HG03060 (cell line): ENCODE results near the gene TAF1A.
A peak's percentile ranks its signal among the peaks of the same experiment; 100 is the strongest.

Experiments used
- ATAC-seq: cut with Tn5 transposase; IDR thresholded peaks from one replicate; pipeline ENCODE4 v1.9.1; 2021; ENCODE audit warnings: low read depth, moderate number of reproducible peaks; ENCODE audit not compliant: unreplicated experiment

TAF1A gene

DNA sequence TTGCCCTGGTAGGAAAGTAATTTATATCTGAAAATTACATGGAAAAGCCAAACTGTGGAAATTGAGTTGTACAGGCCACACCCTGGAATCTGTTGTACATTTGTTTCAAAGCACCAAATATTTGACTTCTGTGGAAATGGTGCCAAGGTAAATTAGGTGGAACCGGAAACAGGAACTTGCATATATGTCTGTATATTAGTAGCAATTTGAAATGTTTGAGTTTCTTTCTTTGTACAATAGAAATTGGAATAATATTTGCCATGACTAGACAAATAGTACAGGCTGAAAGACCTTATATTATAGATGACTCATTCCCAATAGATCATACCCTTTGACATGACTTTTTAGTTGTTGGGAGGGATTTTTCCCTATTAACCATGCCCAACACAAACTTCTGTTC is 10.5 kb upstream of the TAF1A start:
- no peak for ATAC-seq

DNA sequence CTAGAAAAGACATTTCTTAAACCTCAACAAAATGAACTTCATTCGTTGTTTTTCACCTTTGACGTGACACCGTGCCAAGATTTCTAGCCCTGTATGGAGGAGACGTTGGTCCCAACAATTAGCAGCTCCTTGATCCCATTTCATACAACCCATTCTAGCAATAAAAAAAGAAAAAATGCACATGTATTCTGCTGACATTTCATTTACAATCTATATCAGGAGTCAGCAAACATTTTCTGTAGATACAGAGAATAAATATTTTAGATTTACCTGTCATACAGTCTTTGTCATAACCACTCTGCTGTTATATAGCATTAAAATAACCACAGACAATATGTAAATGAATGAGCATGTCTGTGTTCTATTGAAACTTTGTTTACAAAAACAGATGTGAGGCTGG is 7.0 kb upstream of the TAF1A start:
- no peak for ATAC-seq

DNA sequence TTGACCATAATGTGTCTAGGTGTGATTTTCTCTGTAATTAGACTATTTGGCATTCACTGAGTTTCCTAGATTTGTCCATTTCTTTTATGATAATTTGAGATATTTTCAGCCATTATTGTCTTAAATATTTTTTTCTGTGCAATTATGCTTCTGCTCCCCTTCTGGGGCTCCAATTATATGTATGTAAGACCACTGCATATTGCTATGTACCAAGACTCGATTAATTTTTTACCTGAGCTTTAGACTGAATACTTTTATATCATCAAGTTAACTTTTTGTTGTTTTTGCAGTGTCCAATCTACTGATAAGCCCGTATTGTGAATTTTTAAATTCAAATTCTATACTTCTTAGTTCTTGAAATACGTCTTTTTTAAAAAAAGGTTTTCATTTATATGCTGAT is 5.1 kb upstream of the TAF1A start:
- no peak for ATAC-seq

DNA sequence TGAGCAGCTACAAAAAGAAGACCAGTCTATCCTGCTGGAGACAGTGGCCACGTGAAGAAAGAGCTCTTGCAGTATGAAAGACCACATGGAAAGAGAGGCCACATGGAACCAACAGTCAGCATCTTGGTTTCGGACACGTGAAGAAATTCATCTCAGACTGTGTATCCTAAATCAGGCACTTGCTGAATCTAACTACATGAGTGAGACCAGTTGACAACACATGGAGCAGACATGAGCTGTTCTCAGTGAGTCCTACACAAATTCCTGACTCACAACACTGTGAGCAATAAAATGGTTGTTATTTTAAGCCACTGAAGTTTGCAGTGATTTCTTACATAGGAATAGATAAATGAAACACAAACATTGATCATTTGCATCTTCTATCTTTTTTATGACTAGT is 2.4 kb upstream of the TAF1A start:
- ATAC-seq: no peak

DNA sequence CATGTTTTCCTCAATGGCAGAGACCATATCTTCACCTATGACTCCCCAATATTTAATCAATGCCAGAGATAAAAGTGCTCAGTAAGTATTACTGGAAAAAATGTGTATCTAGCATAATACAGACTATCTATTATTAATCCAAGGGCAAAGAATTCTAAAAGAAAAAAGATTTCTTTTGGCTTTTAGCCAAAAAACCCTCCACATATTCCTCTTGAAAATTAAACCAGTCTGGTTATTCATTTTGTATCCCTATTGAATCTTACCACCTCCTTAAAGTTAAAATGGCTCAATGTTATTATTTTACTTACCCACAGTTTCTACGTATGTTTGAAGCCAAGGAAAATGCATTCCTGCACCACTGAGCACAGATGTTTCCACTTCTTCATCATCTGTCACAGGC is 1.6 kb downstream of the TAF1A start:
- ATAC-seq: no peak

DNA sequence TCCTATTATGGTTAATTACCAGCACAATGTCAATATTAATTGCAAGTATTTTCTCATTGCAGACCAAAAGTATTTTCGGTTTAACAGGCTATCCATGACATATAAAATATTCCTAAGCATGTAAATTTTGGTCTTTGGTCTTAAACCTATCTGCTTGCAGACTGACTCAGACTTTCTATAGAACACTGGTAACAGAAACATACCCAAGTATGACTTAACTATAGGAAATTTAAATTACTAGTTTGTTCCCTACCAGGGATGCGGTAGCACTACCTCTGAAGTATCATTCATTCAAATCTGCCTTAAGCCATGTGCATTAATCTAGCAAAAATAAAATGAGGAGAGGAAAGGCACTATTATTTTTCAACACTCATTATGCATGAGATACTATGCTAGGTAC is 2.9 kb downstream of the TAF1A start:
- no peak for ATAC-seq

DNA sequence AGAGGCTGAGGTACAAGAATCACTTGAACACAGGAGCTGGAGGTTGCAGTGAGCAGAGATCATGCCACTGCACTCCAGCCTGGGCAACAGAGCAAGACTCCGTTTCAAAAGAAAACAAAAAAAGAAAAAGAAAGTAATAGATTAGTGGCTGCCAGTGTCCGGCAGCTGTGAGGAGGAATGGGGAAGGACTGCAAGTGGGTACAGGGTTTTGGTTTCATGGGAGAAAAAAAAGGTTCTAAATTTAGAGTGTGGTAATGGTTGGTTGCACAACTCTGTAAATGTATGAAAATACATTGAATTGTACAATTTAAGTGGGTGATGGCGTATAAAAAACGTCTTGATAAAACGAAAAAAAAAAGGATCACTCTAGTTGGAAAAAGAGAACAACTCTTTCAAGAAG is 6.7 kb downstream of the TAF1A start:
- ATAC-seq: peak; percentile 64

DNA sequence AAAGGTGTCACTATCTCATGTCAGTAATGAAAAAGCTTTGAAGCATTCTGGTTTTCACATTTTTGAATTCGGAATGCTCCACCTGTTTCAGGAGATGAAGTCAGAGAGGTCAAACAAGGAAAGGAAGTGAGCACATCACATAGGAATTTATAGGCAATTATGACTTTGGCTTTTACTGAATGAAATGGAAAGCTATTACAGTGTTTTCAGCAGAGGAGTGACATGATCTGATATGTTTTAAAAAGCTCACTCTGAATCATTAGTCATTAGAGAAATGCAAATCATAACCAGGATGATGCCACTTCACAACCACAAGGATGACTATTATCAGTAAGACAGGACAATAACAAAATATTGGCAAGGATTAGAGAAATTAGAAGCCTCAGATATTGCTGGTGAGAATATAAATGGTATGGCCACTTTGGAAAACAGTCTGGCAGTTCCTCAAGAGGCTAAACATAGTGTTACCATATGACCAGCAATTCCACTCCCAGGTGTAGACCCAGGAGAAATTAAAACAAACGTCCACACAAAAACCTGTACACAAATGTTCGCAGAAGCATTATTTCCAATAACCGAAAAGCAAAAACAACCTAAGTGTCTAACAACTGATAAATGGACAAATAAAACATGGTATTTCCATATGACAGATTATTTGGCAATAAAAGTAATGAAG is 7.5 kb downstream of the TAF1A start:
- peak; percentile 71 for ATAC-seq

DNA sequence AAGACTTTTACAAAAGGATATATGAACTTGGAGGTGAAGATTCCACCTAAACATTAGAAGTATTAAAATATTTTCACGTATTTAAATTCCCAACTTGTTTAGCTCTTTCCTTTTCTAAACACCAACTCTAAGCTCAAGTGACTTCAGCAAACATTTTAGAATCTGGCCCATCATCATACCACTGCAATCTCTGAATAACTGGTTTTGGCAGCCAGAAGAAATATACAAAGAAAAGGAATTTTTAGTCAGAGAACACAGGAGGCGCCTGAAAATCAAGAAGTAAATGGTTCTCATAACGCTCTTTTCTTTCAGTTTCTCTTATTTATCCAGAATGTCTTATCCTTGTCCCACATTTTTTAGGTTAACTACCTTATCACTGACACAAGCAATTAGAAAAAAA is 10.4 kb downstream of the TAF1A start:
- ATAC-seq: no peak

DNA sequence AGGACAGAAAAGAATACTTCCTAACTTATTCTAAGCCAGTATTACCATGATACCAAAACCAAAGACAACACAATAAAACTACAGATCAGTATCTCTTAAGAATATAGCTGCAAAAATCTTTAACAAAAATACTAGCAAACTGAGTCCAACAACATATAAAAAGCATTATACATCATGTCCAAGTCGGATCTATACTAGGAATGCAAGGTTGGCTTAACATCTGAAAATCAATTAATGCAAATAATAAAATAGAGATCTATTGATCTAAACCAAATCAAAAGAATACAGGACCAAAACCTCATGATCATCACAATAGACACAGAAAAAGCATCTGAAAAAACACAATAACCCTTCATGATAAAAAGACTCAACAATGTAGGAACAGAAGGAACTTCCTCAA is 18.9 kb downstream of the TAF1A start:
- no peak for ATAC-seq

DNA sequence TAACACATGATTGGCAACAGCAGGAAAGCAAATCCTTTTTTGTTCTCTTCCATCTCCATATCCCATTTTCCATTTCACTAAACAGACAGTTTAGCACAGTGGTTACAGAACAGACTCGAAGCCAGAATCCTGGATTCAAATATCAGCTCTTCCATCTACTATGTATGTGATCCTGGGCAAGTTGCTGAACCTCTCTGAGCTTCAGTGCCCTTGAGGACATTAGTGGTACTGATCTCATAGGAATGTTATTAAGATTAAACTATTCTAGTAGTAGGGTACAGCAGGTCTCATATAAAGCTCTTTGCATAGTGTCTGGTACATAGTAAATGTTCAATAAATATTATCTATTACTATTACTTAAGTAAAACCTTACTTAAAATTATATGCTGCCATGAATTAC is 28.1 kb downstream of the TAF1A start:
- ATAC-seq: no peak

DNA sequence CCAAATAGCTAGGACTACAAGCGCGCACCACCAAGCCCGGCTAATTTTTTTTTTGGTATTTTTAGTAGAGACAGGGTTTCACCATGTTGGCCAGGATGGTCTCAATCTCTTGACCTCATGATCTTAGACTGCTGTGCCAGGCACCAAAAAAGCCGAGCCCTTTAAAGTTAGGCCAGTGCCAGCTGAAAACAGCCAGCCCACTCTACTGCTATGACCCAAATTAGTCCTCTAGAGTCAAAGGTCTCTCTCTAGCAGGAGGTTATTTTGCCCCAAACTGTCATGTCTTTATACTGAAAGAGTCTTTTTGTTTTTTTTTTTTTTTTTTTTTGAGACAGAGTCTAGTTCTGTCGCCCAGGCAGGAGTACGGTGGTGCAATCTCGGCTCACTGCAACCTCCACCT is 32.2 kb downstream of the TAF1A start:
- ATAC-seq: no peak

DNA sequence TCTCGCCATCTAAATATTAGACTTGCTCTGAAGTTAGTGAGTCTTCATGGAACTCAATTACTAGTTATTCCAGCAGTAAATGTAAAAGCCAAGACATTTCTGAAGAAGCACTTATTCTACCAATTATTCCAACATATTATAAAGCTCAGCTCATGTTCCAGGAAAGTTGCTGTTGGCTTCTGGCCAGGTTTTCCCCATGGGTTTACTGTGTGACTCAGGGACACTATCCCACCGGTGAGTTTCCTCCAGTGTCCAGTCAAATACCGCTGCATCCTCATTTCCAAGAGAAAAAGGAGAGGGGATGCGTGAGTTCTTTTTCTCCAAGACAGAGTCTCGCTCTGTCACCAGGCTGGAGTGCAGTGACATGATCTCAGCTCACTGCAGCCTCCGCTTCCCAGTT is 32.6 kb downstream of the TAF1A start:
- ATAC-seq: no peak

DNA sequence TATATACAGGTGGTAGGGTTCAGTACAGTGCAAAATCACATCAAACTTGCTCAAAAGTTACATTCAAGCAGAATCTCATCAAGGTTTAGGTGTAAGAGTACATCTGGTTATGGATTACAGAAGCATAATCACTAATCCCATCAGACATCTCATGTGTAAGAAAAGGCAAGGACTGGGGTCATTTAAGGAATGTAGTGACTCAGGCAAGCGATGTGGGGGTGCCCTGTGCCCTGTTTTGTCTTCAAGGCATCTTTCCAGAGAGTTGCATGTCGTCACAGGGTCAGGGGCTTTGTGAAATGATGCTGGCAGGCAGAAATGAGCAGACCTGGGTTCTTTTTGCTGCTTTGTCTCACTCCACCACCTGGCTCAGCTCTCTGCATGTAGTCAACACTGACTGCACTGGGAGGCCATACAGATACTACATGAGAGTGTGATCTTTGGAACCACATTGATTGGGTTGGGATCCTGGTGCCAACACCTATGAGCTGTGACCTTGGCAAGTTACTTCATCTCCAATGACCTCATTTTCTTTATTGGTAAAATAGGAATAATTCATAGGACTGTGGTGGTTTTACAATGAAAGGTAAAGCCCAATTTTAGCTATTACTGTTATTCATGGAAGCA is 33.6 kb downstream of the TAF1A start:
- ATAC-seq: no peak

DNA sequence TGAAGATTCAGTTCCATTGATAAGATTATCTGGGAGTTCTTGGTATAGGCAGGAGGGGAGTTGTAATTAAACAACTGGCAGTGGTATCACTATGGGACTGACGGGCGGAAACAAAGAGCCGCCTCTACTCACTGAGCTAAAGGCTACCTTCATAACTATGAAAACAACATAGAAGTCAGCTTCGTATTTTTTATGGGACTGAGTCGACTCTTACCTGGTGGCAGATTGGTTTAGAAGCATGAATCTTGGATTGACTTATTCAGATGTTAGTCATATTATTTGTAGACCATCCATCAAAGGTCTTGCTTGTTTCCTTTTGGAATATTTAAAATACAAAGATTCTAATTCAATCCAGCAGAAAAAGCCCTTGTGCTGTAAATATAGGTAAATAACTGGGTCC is 35.6 kb downstream of the TAF1A start:
- ATAC-seq: no peak

DNA sequence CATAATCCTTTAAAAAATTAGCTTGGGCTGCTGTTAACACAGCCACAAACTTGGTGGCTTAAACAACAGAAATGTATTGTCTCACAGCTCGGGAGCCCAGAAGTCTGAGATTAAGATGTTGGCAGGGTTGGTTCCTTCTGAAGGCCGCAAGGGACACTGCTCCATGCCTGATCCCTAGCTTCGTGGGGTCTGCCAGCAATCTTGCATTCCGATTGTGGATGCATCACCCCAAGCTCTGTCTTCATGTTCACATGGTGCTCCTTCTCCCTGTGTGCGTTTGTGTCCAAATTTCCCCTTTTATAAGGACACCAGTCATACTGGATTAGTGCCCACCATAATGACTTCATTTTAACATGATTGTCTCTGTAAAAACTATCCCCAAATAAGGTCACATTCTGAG is 36.9 kb downstream of the TAF1A start:
- no peak for ATAC-seq

DNA sequence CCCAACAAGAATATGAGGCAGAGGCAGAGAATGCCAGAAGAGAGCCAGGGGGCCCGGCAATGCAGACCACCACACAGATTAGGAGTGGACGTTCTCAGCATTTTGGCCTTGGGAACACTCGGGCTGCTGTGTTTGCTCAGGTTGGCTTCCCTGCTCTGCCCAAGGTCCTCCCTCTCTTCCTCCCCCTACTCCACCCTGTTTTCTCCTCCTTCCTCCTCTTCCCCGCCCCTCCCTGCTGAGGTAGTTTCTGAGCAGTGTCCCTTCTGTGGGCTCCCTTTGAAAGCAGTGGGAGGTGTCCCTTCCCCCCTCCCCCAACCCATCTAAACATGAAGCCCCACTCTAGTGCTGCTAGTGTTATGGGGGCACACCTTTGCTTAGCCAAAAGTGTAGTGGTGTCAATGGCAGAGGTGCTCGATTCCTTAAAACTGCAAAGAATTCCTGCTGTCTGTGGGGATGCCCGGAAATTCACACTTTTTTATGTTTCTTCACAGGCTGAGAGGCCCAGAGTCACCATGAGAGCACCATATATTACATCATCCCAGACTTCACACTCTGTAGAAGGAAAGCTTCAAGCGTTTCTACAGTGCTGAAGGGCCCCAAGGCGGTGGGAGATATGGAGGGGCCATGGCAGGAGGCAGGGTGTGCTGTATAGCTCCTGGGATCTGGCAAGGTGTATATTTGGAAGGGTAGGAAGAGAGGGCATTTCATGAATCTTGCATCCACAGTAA is 41.6 kb downstream of the TAF1A start, which contains the start of gene HHIPL2:
HHIPL2 (minus strand) TSS at position 161 of the 728 bp plus-strand sequence; CDS start at position 101, 60 bp downstream.
- no peak for ATAC-seq

DNA sequence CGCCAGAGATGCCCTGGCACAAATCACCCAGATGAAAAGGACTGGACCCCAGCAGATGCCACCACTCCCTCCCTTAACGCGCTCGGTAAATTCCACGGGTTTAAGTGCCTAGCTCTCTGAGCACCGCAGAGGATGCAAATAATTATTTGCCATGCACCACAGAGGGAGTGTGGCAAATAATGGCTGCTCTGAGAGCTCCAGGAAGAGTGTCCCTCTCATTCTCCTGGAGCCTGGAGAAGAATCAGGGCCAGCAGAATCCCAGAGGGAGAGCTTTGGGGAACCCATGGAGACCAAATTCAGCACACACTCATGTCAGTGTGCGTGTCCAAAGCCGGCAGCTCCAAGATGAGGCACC is 42.5 kb downstream of the TAF1A start:
- ATAC-seq: no peak

DNA sequence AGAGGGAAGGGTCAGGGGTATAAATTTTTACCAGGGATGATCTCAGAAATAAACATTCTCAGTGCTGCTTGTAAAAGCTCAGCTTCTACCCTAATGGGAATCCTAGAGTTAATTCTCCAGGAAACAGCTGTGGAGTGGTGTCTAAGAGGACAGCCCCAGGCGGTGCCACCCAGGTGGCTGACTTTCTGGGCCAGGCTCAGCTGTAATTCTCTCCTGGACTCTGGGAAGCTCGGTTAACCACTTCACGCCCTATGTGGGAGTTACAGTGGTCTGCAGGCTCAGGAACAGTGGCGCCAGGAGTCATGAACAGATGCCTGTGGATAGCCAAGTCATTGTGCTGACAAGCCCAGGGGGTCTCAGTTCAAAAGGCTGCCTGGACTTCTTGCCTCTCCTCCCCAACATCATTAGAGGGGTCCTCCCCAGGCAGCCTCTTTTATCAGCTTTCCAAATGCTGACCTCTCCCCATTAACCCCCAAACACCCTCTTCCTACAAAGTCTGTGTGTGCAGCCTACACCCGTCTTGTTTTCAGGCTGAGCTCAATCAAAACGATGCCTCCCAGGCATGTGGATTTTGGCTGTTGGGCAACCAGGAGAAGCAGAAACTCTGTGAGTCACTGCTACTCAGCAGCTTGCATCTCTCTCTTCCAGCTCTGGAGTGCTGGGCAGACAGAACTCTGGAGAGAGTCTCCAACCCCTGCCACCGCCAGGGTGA is 43.0 kb downstream of the TAF1A start:
- ATAC-seq: no peak

DNA sequence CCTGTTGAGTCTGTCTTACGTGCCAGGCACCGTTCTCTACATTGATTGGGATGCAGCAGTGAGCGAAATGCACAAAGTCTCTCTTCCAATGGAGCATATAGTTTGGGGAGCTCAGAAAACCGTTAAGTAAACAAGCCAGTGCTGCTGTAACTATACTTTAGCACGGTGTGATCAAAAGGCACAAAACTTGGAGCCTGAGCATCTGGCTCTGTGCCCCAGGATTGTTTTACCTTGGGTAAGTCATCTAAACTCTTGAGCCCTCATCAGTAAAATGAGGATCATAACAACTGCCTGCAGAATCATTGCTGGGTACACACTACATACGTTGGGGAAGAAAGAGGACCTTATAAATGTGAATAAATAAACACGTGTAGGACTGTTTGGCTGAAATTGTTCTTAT is 43.6 kb downstream of the TAF1A start:
- ATAC-seq: no peak

DNA sequence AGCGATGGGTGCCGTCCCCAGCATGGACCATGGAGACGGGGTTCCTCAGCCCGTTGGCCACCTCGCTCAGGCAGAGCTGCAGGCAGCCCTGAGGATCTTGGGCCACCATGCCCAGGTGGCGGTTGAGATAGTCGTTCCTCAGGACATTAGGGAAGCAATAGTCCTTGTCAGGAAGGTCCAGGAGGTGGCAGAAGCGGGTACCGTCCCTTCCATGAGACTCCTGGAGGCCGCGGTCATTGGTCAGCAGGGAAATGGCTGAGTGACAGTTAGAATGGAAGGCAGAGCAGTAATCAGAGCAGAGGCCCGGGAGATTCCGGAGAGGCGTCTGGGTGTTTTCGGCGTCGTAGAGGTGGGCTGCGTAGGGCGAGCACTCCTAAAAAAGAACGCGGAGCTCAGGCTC is 45.9 kb downstream of the TAF1A start:
- no peak for ATAC-seq
